GM10248 (cell line): ENCODE results near the gene POLE.

Experiments
- CTCF ChIA-PET: fragments of 300-600 bp; sonication (Branson Sonifier 250); formaldehyde crosslinking; extraction: SDS; loops from one replicate; lab custom pipeline; 2021; ENCODE audit warnings: antibody characterized with exemption; lab: Yijun Ruan, JAX
- POLR2A ChIA-PET: fragments of 350-650 bp; sonication (Branson Sonifier 250); formaldehyde crosslinking; extraction: SDS; loops from one replicate; lab custom pipeline; 2020; ENCODE audit warnings: antibody characterized with exemption; lab: Yijun Ruan, JAX
- DNase-seq: peaks from one replicate; pipeline ENCODE4 v3.0.0; 2012; ENCODE audit errors: extremely low spot score
- TF ChIP-seq, protein P1 (sequence below): IDR thresholded peaks from 2 replicates; pipeline ENCODE4 v1.5.1; 2012; ENCODE audit warnings: mild to moderate bottlenecking, low read depth; ENCODE audit errors: extremely low read depth, missing control alignments, control extremely low read depth

POLE gene

DNA sequence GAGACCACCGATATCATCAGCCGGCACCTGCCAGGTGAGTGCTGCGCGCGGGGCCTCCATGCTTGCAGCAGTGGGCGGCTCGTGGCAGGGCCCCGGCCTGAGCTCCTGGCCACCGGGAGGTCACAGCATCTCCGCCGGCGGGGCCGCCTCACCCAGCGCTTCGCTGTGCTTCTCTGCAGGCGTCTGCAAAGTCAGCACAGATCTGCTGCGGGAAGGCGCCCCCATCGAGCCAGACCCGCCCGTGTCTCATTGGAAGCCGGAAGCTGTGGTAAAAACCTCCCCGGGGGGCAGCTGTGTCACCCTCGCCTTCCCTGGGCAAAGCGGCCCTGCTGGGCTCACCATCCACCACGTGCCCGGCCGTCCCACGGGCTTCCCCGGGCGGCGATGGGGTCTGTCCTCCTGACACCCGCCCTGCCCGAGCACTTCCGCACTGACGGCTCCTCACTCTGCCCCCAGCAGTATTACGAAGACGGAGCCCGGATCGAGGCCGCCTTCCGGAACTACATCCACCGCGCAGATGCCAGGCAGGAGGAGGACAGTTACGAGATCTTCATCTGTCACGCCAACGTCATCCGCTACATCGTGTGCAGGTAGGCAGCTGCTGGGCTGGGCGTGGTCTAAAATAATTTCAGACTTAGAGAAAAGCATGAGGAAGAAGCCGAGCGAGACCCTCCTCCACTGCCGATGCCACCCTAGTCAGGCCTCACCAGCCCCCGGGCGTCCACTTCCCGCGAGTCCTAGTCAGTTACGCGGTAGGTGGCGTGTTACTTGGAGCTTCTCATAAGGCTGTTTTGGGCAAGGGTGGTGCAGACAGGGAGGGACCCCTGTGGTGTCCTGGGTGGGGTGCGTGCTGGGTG lies 30.6 kb upstream of the POLE start:
- TF ChIP-seq, protein P1, sequence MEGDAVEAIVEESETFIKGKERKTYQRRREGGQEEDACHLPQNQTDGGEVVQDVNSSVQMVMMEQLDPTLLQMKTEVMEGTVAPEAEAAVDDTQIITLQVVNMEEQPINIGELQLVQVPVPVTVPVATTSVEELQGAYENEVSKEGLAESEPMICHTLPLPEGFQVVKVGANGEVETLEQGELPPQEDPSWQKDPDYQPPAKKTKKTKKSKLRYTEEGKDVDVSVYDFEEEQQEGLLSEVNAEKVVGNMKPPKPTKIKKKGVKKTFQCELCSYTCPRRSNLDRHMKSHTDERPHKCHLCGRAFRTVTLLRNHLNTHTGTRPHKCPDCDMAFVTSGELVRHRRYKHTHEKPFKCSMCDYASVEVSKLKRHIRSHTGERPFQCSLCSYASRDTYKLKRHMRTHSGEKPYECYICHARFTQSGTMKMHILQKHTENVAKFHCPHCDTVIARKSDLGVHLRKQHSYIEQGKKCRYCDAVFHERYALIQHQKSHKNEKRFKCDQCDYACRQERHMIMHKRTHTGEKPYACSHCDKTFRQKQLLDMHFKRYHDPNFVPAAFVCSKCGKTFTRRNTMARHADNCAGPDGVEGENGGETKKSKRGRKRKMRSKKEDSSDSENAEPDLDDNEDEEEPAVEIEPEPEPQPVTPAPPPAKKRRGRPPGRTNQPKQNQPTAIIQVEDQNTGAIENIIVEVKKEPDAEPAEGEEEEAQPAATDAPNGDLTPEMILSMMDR = no peak
- POLR2A ChIA-PET = no interaction called here
- CTCF ChIA-PET = no interaction called here
- no peak for DNase-seq

DNA sequence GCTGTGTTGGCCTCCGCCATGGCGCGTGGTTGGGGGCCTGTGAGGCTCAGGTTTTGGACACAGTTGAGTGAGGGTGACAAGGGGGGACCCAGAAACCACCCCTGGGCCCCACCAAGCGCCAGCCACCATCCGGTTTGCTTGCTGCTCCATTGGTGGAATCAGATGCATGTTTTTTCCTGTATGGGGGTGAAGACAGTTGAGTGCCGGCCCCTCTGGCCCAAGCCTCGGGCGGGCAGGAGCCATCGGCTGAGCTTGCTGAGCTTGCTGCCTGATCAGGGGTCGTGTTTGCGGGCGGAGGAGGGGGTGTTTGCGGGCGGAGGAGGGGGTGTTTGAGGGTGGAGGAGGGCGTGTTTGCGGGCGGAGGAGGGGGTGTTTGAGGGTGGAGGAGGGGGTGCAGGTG lies 29.9 kb upstream of the POLE start:
- TF ChIP-seq, protein P1 = no peak
- DNase-seq = no peak
- POLR2A ChIA-PET = no interaction called here
- CTCF ChIA-PET = no interaction called here

DNA sequence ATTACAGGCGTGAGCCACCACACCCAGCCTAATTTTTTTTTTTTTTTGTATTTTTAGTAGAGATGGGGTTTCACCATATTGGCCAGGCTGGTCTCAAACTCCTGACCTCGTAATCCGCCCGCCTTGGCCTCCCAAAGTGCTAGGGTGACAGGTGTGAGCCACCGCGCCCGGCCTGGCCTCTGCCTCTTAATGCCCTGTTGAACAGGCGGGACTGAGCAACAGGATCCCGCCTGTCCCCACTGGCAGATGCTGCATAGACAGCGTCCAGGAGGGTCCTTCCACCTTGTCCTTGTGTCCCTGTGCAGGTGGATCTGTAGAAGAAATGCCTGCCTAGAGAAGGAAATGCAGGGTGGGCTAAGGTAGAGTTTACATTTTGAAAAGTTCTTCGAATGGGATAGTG lies 29.2 kb upstream of the POLE start:
- POLR2A ChIA-PET = interaction anchor here (0.7 kb wide), 1 partner anchor 22 kb away, joined by 3 read pairs; no protein-coding TSS in a partner anchor
- TF ChIP-seq, protein P1 = no peak
- no peak for DNase-seq
- CTCF ChIA-PET = no interaction called here

DNA sequence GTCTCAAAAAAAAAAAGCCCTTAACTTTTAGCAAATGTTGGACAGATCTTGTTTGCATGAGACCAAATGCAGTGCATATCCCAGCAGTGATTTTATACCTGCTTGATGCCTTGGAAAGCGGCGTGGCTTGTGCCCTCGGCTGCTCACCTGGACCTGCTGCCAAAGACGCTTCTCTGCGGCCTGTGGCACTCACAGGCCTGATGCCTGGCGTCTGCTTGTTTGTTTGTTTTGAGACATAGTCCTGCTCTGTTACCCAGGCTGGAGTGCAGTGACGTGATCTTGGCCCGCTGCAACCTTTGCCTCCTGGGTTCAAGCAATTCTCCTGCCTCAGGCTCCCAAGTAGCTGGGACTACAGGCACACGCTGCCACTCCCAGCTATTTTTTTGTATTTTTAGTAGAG lies 28.7 kb upstream of the POLE start:
- no peak for DNase-seq
- CTCF ChIA-PET = no interaction called here
- TF ChIP-seq, protein P1 = no peak
- POLR2A ChIA-PET = interaction anchor here (0.7 kb wide), 1 partner anchor 22 kb away, joined by 3 read pairs; no protein-coding TSS in a partner anchor

DNA sequence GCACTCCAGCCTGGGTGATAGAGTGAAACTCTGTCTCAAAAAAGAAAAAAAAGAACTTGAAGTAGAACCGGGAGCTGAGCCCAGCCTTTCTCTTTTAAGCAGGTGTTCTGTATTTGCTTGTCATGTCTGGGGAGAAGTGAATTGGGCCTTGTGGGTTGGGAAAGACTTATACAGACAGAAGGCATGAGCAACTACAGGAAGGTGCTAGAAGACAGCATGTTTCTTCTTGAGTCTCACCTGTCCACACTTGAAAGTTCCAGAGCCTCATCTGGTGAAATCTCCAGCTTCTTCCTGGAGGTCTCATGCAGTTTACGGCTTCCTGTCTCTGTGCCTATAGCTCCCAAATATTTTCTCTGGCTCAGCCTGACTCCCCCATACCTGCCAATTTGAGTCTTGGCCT lies 26.0 kb upstream of the POLE start:
- ChIA-PET POLR2A (no interaction called here), CTCF (interaction anchor here (1.3 kb wide), 1 partner anchor 15 kb away, joined by 4 read pairs; no protein-coding TSS in a partner anchor)
- TF ChIP-seq, protein P1 = no peak
- no peak for DNase-seq

DNA sequence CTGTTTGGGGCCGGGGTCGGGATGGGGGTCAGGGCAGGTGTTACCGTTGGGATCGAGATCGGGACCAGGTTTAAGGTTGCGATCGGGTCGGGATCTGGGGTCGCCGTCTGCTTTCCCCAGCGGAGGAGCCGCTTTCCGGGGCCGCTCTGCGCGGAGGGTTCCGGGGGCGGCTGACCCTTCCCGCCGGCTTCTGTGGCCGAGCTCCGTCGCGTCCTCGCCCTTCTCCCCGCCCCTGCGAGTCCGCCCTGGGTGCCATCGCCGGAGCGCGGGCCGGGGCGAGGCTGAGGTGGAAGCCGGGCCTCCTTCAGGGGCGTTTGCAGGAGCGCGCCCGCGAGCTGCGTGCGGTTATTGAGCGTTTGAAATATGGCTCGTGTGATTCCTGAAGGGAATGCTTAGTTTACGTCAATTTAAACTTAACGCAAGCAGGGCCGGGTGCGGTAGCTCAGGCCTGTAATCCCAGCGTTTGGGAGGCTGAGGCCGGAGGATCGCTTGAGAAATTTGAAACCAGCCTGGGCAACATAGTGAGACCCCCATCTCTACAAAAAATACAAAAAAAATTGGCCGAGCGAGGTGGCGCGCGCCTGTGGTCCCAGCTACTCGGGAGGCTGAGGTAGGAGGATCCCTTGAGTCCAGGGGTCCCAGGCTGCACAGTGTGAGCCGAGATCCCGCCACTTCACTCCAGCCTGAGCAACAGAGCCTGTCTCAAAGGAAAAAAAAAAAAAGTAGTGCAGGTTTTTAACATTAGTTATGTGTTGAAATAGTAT lies 24.1 kb upstream of the POLE start:
- peak; percentile 53 for DNase-seq
- ChIA-PET POLR2A (interaction anchor here (0.6 kb wide), 1 partner anchor 26 kb away, joined by 4 read pairs; no protein-coding TSS in a partner anchor), CTCF (interaction anchor here (1.2 kb wide), 2 partner anchors 20 to 31 kb away, joined by 3 to 4 read pairs; no protein-coding TSS in a partner anchor)
- TF ChIP-seq, protein P1 = no peak
